AG04450 (cell line): Measurements from ENCODE around the gene LRP1B. TPM values are rescaled to one million over a fixed set of nuclear protein-coding genes. Genes with fewer than 3 reads are reported as not detected.

Source experiments
- CTCF ChIA-PET: fragments of 300-600, 350-600 bp; formaldehyde crosslinking; extraction: SDS; loops from one replicate; lab custom pipeline; 2022; ENCODE audit warnings: antibody characterized with exemption, inconsistent platforms; lab: Charles Lee
- POLR2A ChIA-PET: fragments of 350-600 bp; formaldehyde crosslinking; extraction: SDS; loops from one replicate; lab custom pipeline; 2021; ENCODE audit warnings: antibody characterized with exemption, inconsistent platforms; lab: Yijun Ruan, JAX
- DNase-seq: peaks from one replicate; pipeline ENCODE4 v3.0.0-alpha.2; 2011; ENCODE audit warnings: low read depth, low spot score
- H3K27ac ChIP-seq: one replicate; pipeline ENCODE4 v1.5.1; 2012; ENCODE audit warnings: low read depth, low read length, control low read depth
- H3K27me3 ChIP-seq: one replicate; pipeline ENCODE4 v1.6.0; 2012; ENCODE audit warnings: low read length; ENCODE audit not compliant: control insufficient read depth, insufficient read depth
- H3K4me3 ChIP-seq: 2 replicates; pipeline ENCODE4 v1.5.1; 2011; ENCODE audit warnings: mild to moderate bottlenecking, low read depth, low read length, control low read depth
- H3K9me3 ChIP-seq: 2 replicates; pipeline ENCODE4 v1.5.1; 2012; ENCODE audit warnings: low read length; ENCODE audit not compliant: control insufficient read depth, insufficient read depth
- polyA plus RNA-seq: library from polyadenylated mRNA; depleted of rRNA; stranded (reverse); fragments of >200 nt; gene quantifications from 2 replicates; pipeline ENCODE4 v1.2.3, GENCODE V29; 2011
- TF ChIP-seq, protein P1 (sequence below): IDR thresholded peaks from 2 replicates; pipeline ENCODE4 v1.5.1; 2011; ENCODE audit warnings: low read depth, low read length, control low read depth, inconsistent platforms

Gene LRP1B
- polyA plus RNA-seq, 1 experiment = 0.15 TPM

DNA sequence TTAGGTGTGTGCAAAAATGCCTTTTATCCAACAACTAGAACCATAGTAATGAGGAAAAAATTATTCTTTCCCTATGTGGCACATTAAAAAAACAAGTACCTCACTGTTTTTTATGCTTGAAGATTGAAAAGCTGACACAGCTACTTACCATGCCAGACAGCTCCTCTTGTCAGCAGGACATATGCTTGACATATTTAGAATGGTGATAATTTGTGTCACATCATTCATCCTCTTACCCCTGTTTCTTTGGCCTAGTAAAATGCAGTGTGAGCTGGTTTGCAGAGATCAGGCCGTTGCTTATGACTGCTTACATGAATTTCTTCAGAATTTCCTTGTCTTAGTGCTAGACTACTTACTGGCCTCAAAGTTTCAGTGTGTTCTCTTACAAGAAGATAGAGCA, 869.9 kb downstream of the LRP1B start:
- no peak overlapping the region for H3K27ac ChIP-seq
- H3K4me3 ChIP-seq = no peak overlapping the region
- no peak for DNase-seq
- H3K9me3 ChIP-seq = no peaks in the 10 kb centered on the region
- H3K27me3 ChIP-seq = no peaks in the 10 kb centered on the region
- CTCF ChIA-PET = no interaction called here
- TF ChIP-seq, protein P1, sequence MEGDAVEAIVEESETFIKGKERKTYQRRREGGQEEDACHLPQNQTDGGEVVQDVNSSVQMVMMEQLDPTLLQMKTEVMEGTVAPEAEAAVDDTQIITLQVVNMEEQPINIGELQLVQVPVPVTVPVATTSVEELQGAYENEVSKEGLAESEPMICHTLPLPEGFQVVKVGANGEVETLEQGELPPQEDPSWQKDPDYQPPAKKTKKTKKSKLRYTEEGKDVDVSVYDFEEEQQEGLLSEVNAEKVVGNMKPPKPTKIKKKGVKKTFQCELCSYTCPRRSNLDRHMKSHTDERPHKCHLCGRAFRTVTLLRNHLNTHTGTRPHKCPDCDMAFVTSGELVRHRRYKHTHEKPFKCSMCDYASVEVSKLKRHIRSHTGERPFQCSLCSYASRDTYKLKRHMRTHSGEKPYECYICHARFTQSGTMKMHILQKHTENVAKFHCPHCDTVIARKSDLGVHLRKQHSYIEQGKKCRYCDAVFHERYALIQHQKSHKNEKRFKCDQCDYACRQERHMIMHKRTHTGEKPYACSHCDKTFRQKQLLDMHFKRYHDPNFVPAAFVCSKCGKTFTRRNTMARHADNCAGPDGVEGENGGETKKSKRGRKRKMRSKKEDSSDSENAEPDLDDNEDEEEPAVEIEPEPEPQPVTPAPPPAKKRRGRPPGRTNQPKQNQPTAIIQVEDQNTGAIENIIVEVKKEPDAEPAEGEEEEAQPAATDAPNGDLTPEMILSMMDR = no peak
- POLR2A ChIA-PET = no interaction called here

DNA sequence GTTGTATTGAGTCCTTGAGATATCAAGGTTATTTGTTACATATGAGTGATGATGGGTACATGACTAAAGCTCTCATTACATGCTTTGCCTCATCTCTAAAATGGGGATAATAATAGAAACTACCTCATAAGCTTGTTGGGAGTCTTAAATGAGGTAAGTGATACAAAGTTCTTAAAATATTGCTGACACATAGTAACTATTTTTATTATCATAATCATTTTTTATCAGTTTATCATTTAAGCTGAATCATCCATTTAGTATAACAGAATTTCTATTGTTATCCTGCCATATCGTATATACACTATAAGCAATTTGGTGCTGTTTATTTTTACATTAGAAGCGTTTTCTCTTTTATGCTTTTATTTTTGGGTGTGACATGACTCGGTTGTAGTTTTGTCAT, 871.1 kb downstream of the LRP1B start:
- no peaks in the 10 kb centered on the region for H3K9me3 ChIP-seq
- no peak overlapping the region for H3K4me3 ChIP-seq
- POLR2A ChIA-PET = no interaction called here
- H3K27ac ChIP-seq = no peak overlapping the region
- no peak for DNase-seq
- H3K27me3 ChIP-seq = no peaks in the 10 kb centered on the region
- CTCF ChIA-PET = no interaction called here
- TF ChIP-seq, protein P1 = no peak

DNA sequence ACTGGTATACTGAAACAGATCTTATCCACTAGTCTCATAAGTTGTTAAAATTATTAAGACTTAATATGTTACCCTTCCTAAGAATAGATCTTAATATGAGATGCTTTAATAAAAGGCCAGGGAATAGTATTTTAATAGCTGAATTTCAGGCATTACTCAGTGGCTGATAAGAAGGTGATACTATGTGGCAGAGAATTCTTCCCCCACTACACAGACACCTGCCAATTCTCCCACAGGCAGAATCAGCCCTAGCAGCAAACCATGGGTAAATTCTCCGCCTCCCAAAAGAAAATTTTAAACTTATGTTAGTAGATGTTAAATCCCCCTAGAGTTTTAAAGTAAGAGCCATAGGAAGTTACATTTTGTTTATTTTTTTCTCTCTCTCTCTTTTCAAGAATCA, 888.8 kb downstream of the LRP1B start:
- DNase-seq = no peak
- TF ChIP-seq, protein P1 = no peak
- no peaks in the 10 kb centered on the region for H3K9me3 ChIP-seq
- no peaks in the 10 kb centered on the region for H3K27me3 ChIP-seq
- ChIA-PET POLR2A (no interaction called here), CTCF (no interaction called here)
- H3K4me3 ChIP-seq = no peak overlapping the region
- no peak overlapping the region for H3K27ac ChIP-seq

DNA sequence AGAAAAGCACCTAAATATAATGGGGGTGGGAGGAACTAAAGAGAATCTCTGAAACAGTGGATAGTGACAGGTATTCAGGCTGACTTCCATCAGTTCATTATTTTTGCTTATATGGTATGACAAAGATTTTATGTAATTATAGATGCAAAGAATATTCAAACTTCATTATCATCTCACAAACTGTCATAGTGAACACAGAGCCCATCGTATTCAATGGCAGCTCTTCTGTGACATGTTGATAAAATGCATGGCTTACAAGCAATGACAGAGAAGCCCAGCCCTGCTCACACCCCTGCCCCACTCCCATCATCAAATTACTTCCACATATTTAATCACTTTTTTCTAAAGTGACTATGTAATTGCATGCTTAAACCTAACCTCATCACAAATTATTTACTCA, 904.3 kb downstream of the LRP1B start:
- no peaks in the 10 kb centered on the region for H3K9me3 ChIP-seq
- H3K4me3 ChIP-seq = no peak overlapping the region
- no peak overlapping the region for H3K27ac ChIP-seq
- TF ChIP-seq, protein P1 = no peak
- CTCF ChIA-PET = interaction anchor here (0.6 to 1.3 kb wide), 2 partner anchors 10 to 12 kb away, joined by 3 to 4 read pairs; no protein-coding TSS in a partner anchor
- no peak for DNase-seq
- POLR2A ChIA-PET = no interaction called here
- no peaks in the 10 kb centered on the region for H3K27me3 ChIP-seq

DNA sequence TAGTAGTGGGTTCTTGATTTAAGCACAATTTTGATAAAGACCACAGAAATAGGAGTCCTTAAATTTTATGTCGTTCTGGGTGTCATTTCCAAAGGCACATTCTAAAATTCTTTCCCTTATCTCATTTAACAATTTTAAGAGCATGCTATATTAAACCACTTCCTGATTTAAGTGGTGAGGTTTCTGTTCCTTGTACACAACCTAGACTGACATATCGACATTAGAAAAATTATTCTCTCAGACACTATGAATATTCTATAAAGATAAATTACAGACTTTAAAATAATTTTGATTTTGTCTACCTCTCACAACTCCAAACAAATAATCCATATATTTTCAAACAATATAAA, 923.8 kb downstream of the LRP1B start:
- TF ChIP-seq, protein P1 = no peak
- Histone ChIP-seq H3K27me3 (no peaks in the 10 kb centered on the region), H3K27ac (no peak overlapping the region), H3K9me3 (no peaks in the 10 kb centered on the region), H3K4me3 (no peak overlapping the region)
- POLR2A ChIA-PET = no interaction called here
- DNase-seq = no peak
- CTCF ChIA-PET = no interaction called here
